HCT116 (cell line): Measurements from ENCODE around the gene SHANK1. TPM values are rescaled to one million over a fixed set of nuclear protein-coding genes. Genes with fewer than 3 reads are reported as not detected.

Experiments used
- ATAC-seq: fragments of 200-7000 bp; cut with Tn5 transposase; 2 replicates; pipeline ENCODE4 v1.9.1; 2020; ENCODE audit warnings: mild to moderate bottlenecking, moderate library complexity
- BruUV-seq: library from RNA; stranded (reverse); fragments of 400-500 nt; replicated peaks from 2 replicates; lab custom pipeline; 2021; lab: Mats Ljungman, UMichigan
- CTCF ChIA-PET: fragments of 300-600 bp; sonication (Branson Sonifier 250); formaldehyde crosslinking; loops from one replicate; lab custom pipeline; 2021; ENCODE audit warnings: antibody characterized with exemption; lab: Charles Lee
- POLR2A ChIA-PET: fragments of 300-600, 350-600 bp; sonication (Branson Sonifier 250); formaldehyde crosslinking; loops from one replicate; lab custom pipeline; 2021; ENCODE audit warnings: antibody characterized with exemption; lab: Charles Lee
- RAD21 ChIA-PET, 2 experiments: fragments of 300-600 bp; sonication (Branson Sonifier 250); formaldehyde crosslinking; loops; one replicate each; lab custom pipeline; 2023; ENCODE audit warnings: low total read pairs in 2 of 2; ENCODE audit not compliant: uncharacterized antibody in 2 of 2, unreplicated experiment in 2 of 2, low non-redundant PET in 1 of 2; lab: Charles Lee
- DNase-seq: peaks from one replicate; pipeline ENCODE4 v3.0.0-alpha.2; 2010; ENCODE audit warnings: low read depth, low spot score
- H2AFZ ChIP-seq: fragments of 200-600 bp; shearing (Covaris generic), sonication (generic); 2 replicates; pipeline ENCODE4 v1.6.1; 2017; ENCODE audit warnings: low read depth, mixed run types, mixed read lengths, antibody characterized with exemption, low read length; ENCODE audit not compliant: poor library complexity, severe bottlenecking
- H3K27ac ChIP-seq: 2 replicates; pipeline ENCODE4 v1.5.1; 2012; ENCODE audit warnings: low read depth, low read length
- H3K27me3 ChIP-seq: fragments of 200-600 bp; sonication (generic); 2 replicates; pipeline ENCODE4 v1.6.1; 2016; ENCODE audit warnings: mixed run types, low read length, mixed read lengths; ENCODE audit not compliant: insufficient read depth
- H3K36me3 ChIP-seq, 2 experiments: fragments of 200-500 bp in 1 of 2; fragments of 200-600 bp in 1 of 2; sonication (Bioruptor generic) in 1 of 2; sonication (generic) in 1 of 2; 2 replicates each; pipeline versions ENCODE4 v1.5.1 to v1.6.1; 2014 to 2016; ENCODE audit warnings: low read length in 2 of 2, inconsistent platforms in 1 of 2, mixed read lengths in 1 of 2, mixed run types in 1 of 2; ENCODE audit not compliant: insufficient read depth in 2 of 2, control insufficient read depth in 1 of 2
- H3K4me1 ChIP-seq, 2 experiments: fragments of 200-600 bp in 1 of 2; sonication (generic) in 1 of 2; 2 replicates each; pipeline versions ENCODE4 v1.5.1 to v1.6.1; 2012 to 2017; ENCODE audit warnings: low read length in 2 of 2, inconsistent platforms in 1 of 2, mild to moderate bottlenecking in 1 of 2, mixed read lengths in 1 of 2, mixed run types in 1 of 2, moderate library complexity in 1 of 2; ENCODE audit not compliant: insufficient read depth in 2 of 2, control insufficient read depth in 1 of 2
- H3K4me2 ChIP-seq: fragments of 200-600 bp; sonication (generic); 2 replicates; pipeline ENCODE4 v1.6.1; 2017; ENCODE audit warnings: mixed run types, low read length, mixed read lengths
- H3K4me3 ChIP-seq, 2 experiments: fragments of 200-600 bp in 1 of 2; sonication (generic) in 1 of 2; replicated peaks in 1 of 2; 2 replicates each; pipeline ENCODE4 v1.5.1; 2011 to 2016; ENCODE audit warnings: low read length in 2 of 2, control low read depth in 1 of 2, low read depth in 1 of 2, mild to moderate bottlenecking in 1 of 2, mixed read lengths in 1 of 2, mixed run types in 1 of 2
- H3K79me2 ChIP-seq: fragments of 200-600 bp; sonication (generic); 2 replicates; pipeline ENCODE4 v1.6.1; 2017; ENCODE audit warnings: mild to moderate bottlenecking, mixed run types, low read length, moderate library complexity, mixed read lengths; ENCODE audit not compliant: insufficient read depth
- H3K9ac ChIP-seq: fragments of 200-600 bp; sonication (generic); 2 replicates; pipeline ENCODE4 v1.6.1; 2016; ENCODE audit warnings: low read length, mixed read lengths
- H3K9me2 ChIP-seq: fragments of 200-600 bp; sonication (generic), shearing (Covaris generic); 2 replicates; pipeline ENCODE4 v1.6.1; 2017; ENCODE audit warnings: mixed run types, mild to moderate bottlenecking, moderate library complexity; ENCODE audit not compliant: insufficient read depth
- H3K9me3 ChIP-seq, 2 experiments: fragments of 200-500 bp in 1 of 2; fragments of 200-600 bp in 1 of 2; sonication (Bioruptor generic) in 1 of 2; sonication (generic) in 1 of 2; 2 replicates each; pipeline ENCODE4 v1.6.1; 2014 to 2017; ENCODE audit warnings: low read length in 2 of 2, mixed read lengths in 2 of 2, inconsistent platforms in 1 of 2, low read depth in 1 of 2, mild to moderate bottlenecking in 1 of 2, mixed run types in 1 of 2, moderate library complexity in 1 of 2; ENCODE audit not compliant: control insufficient read depth in 1 of 2, insufficient read depth in 1 of 2
- H4K20me1 ChIP-seq: fragments of 200-600 bp; sonication (generic), shearing (Covaris generic); 2 replicates; pipeline ENCODE4 v1.6.1; 2017; ENCODE audit warnings: mixed run types, mild to moderate bottlenecking, moderate library complexity; ENCODE audit not compliant: insufficient read depth
- EGR1 ChIP-seq: IDR thresholded peaks from 2 replicates; pipeline ENCODE4 v1.6.1; 2012; ENCODE audit warnings: low read depth
- POLR2A ChIP-seq: IDR thresholded peaks from 2 replicates; pipeline ENCODE4 v1.7.0; 2011; ENCODE audit warnings: borderline replicate concordance; ENCODE audit not compliant: insufficient read depth, insufficient read length; ENCODE audit errors: extremely low read depth
- POLR2AphosphoS5 ChIP-seq: IDR thresholded peaks from 2 replicates; pipeline ENCODE4 v1.6.1; 2011; ENCODE audit warnings: mild to moderate bottlenecking, low read depth, low read length, moderate library complexity
- SP1 ChIP-seq: IDR thresholded peaks from 2 replicates; pipeline ENCODE4 v1.6.1; 2012; ENCODE audit warnings: low read depth
- TCF7L2 ChIP-seq: IDR thresholded peaks from 2 replicates; pipeline ENCODE4 v1.7.0; 2011; ENCODE audit warnings: borderline replicate concordance, inconsistent platforms; ENCODE audit not compliant: insufficient read depth, insufficient read length; ENCODE audit errors: extremely low read depth
- intact Hi-C: fragments of 100-400 bp; cut with micrococcal nuclease; formaldehyde crosslinking; loops from 2 replicates; pipeline ENCODE4 v1.10.0; 2022
- total RNA-seq: library from RNA; stranded (reverse); gene quantifications from one replicate; pipeline ENCODE4 v1.2.1, GENCODE V29; 2021; ENCODE audit not compliant: unreplicated experiment
- TF ChIP-seq, protein P1 (sequence below), 3 experiments: fragments of 200-600 bp in 1 of 3; sonication (generic) in 1 of 3; IDR thresholded peaks in 2 of 3; conservative IDR thresholded peaks in 1 of 3; 2 replicates each; pipeline ENCODE4 v1.5.1; 2012 to 2017; ENCODE audit warnings: low read depth in 2 of 3, low read length in 2 of 3, antibody characterized with exemption in 1 of 3, borderline replicate concordance in 1 of 3, control low read depth in 1 of 3, mild to moderate bottlenecking in 1 of 3, mixed read lengths in 1 of 3, mixed run types in 1 of 3, moderate library complexity in 1 of 3; ENCODE audit not compliant: insufficient read depth in 1 of 3

Gene SHANK1
- total RNA-seq, 1 experiment from 2014 or later: 3.0 TPM

DNA sequence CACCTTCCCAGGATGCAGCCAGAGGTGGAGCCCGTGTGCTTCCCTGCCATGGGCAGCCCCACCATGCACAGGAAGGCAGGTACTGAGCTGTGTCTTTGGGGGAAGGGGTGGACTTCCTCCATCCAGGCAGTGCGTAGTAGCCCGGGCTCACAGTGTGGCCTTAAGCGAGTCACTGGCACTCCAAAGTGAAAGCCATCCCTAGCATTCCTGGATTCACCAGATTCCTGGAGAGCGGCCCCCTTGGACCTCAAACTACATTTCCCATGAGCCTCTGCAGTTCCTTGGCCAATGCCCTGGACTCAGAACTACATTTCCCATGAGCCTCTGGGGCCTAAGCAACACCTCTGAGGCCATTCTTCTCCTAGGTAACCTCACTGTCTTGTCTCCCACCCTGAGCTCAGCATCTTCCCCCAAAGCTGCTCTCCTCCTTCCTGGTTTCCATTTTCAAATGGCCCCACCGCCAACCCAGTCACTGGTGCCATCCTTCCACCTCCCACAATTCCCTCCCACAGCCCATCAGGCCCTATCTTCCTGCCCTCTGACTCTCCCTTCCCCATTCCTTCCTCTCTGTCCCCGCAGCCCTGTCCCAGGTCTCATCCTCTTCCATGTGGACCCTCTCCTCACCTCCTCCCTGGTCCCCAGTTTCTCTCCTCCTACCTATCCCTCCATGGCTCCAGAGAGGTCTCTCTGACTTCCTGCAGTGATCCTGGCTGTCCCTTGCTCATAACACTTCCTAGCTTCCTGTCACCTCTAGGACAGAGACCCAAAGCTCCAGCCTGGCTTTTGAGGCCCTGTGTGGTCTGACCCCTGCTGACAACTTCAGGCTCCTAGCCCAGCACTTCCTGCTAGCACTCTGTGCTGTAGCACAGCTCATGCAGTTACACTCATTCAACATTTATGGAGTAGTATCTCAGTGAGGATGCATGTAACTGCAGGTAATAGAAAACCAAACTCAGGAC, 69.9 kb downstream of the SHANK1 start, which contains the start of gene C19orf81:
Gene C19orf81 (plus strand): TSS at position 13 of the 959 bp plus-strand sequence. CDS start 0 bp downstream, at position 13.
- H3K9me3 ChIP-seq: no peaks in the 10 kb centered on the region
- H3K4me1 ChIP-seq: peaks cover 11 to 35% of the 10 kb centered on the region in 2 experiments
- ChIA-PET CTCF (interaction anchor here (0.6 kb wide), 1 partner anchor 8 kb away, joined by 3 read pairs; no protein-coding TSS in a partner anchor), POLR2A (no interaction called here), RAD21 (no interaction called here)
- peak within 1 kb of the TSS; percentile 9; the same call in 1 of the 2 replicates for H3K27ac ChIP-seq
- TF ChIP-seq SP1 (peak; percentile 63; the same call in 1 of the 2 replicates), POLR2A (peak; percentile 31), EGR1 (no peak), POLR2AphosphoS5 (0 out of 2 replicates have a peak, but pooled peaks have one; percentile 25), TCF7L2 (no peak)
- TF ChIP-seq, protein P1, sequence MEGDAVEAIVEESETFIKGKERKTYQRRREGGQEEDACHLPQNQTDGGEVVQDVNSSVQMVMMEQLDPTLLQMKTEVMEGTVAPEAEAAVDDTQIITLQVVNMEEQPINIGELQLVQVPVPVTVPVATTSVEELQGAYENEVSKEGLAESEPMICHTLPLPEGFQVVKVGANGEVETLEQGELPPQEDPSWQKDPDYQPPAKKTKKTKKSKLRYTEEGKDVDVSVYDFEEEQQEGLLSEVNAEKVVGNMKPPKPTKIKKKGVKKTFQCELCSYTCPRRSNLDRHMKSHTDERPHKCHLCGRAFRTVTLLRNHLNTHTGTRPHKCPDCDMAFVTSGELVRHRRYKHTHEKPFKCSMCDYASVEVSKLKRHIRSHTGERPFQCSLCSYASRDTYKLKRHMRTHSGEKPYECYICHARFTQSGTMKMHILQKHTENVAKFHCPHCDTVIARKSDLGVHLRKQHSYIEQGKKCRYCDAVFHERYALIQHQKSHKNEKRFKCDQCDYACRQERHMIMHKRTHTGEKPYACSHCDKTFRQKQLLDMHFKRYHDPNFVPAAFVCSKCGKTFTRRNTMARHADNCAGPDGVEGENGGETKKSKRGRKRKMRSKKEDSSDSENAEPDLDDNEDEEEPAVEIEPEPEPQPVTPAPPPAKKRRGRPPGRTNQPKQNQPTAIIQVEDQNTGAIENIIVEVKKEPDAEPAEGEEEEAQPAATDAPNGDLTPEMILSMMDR (IDR thresholded peaks at IDR 0.05 in 2 of 3, conservative IDR thresholded peaks at IDR 0.05 in 1 of 3; ENCODE audit: borderline replicate concordance in 1 of 3, insufficient read depth in 1 of 3, low read depth in 2 of 3, low read length in 2 of 3): no peak
- intact Hi-C loops: loop anchor here (10.0 kb wide), 1 partner anchor 115 kb away; no protein-coding TSS in a partner anchor
- H2AFZ ChIP-seq: peak within 1 kb of the TSS; percentile 77
- H3K79me2 ChIP-seq: no peaks in the 10 kb centered on the region
- no peaks in the 10 kb centered on the region for H3K36me3 ChIP-seq
- no peaks in the 10 kb centered on the region for H4K20me1 ChIP-seq
- no peak within 1 kb of the TSS for H3K4me3 ChIP-seq
- DNase-seq: peak; percentile 58
- peak; percentile 87 for ATAC-seq
- peak within 1 kb of the TSS; percentile 57 for H3K4me2 ChIP-seq
- BruUV-seq: no TSS peak
- peaks cover 16% of the 10 kb centered on the region for H3K27me3 ChIP-seq
- no peaks in the 10 kb centered on the region for H3K9me2 ChIP-seq
- H3K9ac ChIP-seq: no peak within 1 kb of the TSS
